Suprapubic skin (tissue), 4 donors: ENCODE data around the gene SLC25A29. TPM values are rescaled to one million over a fixed set of nuclear protein-coding genes. Genes with fewer than 3 reads are reported as not detected.

Experiments
- DNase-seq, 2 donors: peaks; one replicate each; pipeline ENCODE4 v3.0.0-alpha.2; 2019; ENCODE audit warnings: low spot score in 2 of 2
- H3K27ac ChIP-seq: fragments of 200-600 bp; sonication (generic); one replicate; pipeline ENCODE4 v1.5.1; 2019
- H3K27me3 ChIP-seq: fragments of 200-600 bp; sonication (generic); one replicate; pipeline ENCODE4 v1.5.1; 2019
- H3K36me3 ChIP-seq: fragments of 200-600 bp; sonication (generic); one replicate; pipeline ENCODE4 v1.5.1; 2019
- H3K4me1 ChIP-seq: fragments of 200-600 bp; sonication (generic); one replicate; pipeline ENCODE4 v1.5.1; 2019
- H3K4me3 ChIP-seq: fragments of 200-600 bp; sonication (generic); one replicate; pipeline ENCODE4 v1.5.1; 2019; ENCODE audit warnings: mild to moderate bottlenecking
- H3K9me3 ChIP-seq: fragments of 200-600 bp; sonication (generic); one replicate; pipeline ENCODE4 v1.5.1; 2019
- EP300 ChIP-seq: sonication (generic); formaldehyde crosslinking; IDR thresholded peaks from one replicate; pipeline ENCODE4 v1.6.1; 2017; ENCODE audit warnings: antibody characterized with exemption
- POLR2A ChIP-seq, 2 donors: fragments of 450-650 bp; IDR thresholded peaks; one replicate each; pipeline ENCODE4 v1.6.1; 2017; ENCODE audit warnings: antibody characterized with exemption in 2 of 2, mild to moderate bottlenecking in 2 of 2, moderate library complexity in 2 of 2
- POLR2AphosphoS5 ChIP-seq, 3 donors: sonication (generic); formaldehyde crosslinking; IDR thresholded peaks; one replicate each; pipeline ENCODE4 v1.6.1; 2017; ENCODE audit warnings: antibody characterized with exemption in 3 of 3
- WGBS: methylation state at CpG from one replicate; pipeline ENCODE4 v1.1.5; 2018; 5-methylcytosine and 5-hydroxymethylcytosine counted together
- total RNA-seq, 4 donors: library from RNA; depleted of rRNA; stranded (reverse); fragments of >200 nt; gene quantifications; one replicate each; pipeline ENCODE4 v1.1.0, GENCODE V29; 2016
- TF ChIP-seq, protein P1 (sequence below), 2 donors: fragments of 200-600 bp in 1 of 2; fragments of 450-650 bp in 1 of 2; sonication (generic) in 1 of 2; IDR thresholded peaks; one replicate each; pipeline ENCODE4 v1.5.1; 2016 to 2019; ENCODE audit warnings: antibody characterized with exemption in 2 of 2, mild to moderate bottlenecking in 1 of 2, moderate library complexity in 1 of 2

Gene SLC25A29
- total RNA-seq, 4 donors from 2014 or later = 88.1 to 254 (median 120) TPM

DNA sequence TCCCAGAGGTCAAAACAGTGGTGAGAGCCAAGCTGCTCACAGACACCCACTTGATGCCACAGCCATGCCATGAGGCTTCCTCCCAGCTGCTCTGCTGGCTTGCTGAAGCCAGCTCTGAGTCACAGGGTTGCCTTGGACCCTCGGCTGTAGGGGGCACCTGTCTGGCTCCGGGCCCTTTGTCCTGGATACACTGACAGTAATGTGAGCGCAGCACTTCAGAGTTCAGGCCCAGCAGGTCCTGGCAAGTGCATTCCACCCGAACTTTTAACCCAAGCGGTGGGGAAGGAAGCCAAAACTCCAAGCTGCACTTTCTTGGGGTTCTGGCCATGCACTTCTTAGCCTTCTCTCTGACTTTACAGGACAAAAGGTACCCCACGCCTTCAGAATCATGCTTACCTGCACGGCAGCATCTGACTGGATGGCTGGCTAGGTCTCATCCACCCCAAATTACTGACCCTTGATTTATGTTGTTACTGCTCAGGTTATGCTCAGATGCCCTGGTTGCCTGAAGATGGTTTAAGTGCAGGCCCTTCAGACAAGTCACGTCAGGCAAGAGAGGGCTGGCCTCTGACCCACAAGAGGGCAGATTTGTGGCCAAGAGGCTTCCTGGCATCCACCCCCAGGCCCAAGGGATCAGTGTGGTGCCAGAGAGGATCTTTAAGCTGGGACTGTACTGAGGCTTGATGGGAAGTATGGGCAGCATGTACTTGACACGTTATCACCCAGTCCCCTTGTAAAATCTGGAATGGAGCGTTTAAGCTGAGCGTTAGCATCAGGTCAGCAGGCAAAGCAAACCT lies 24.8 kb downstream of the SLC25A29 start:
- Histone ChIP-seq H3K27ac (no peak overlapping the region), H3K4me1 (peaks cover 48% of the 10 kb centered on the region), H3K36me3 (peaks cover 9% of the 10 kb centered on the region), H3K27me3 (no peaks in the 10 kb centered on the region), H3K4me3 (no peak overlapping the region), H3K9me3 (no peaks in the 10 kb centered on the region)
- 54% methylated on average over 11 of the region's 11 CpGs for WGBS
- TF ChIP-seq EP300 (no peak), POLR2AphosphoS5 (IDR thresholded peaks at IDR 0.05) (no peak), POLR2A (IDR thresholded peaks at IDR 0.05) (no peak)
- no peak for DNase-seq

DNA sequence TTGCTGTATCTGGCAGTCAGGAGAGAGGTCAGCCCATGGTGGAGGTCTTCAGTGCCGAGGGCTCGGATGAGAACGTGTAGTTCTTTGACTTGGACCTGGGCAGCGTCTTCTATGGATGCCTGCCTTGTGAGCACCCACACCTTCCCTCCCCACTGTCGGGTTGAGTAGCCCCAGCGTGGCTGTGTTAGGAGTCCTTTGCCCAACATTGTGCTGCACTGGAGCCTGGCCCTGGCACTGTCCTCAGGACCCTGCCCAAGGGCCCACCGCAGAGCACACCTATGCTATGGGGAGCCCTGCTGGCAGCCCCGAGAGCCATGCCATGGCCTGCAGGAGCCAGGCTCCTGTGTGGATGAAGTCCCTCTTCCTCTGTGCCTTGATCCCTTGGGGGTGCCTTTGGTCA lies 26.7 kb downstream of the SLC25A29 start:
- Histone ChIP-seq H3K27me3 (no peaks in the 10 kb centered on the region), H3K36me3 (peaks cover 12% of the 10 kb centered on the region), H3K4me1 (peaks cover 32% of the 10 kb centered on the region), H3K27ac (no peak overlapping the region), H3K9me3 (no peaks in the 10 kb centered on the region), H3K4me3 (no peak overlapping the region)
- DNase-seq = no peak
- 89% methylated on average over 8 of the region's 8 CpGs for WGBS
- TF ChIP-seq POLR2AphosphoS5 (IDR thresholded peaks at IDR 0.05) = no peak
- no peak for TF ChIP-seq POLR2A (IDR thresholded peaks at IDR 0.05)
- TF ChIP-seq, protein P1, sequence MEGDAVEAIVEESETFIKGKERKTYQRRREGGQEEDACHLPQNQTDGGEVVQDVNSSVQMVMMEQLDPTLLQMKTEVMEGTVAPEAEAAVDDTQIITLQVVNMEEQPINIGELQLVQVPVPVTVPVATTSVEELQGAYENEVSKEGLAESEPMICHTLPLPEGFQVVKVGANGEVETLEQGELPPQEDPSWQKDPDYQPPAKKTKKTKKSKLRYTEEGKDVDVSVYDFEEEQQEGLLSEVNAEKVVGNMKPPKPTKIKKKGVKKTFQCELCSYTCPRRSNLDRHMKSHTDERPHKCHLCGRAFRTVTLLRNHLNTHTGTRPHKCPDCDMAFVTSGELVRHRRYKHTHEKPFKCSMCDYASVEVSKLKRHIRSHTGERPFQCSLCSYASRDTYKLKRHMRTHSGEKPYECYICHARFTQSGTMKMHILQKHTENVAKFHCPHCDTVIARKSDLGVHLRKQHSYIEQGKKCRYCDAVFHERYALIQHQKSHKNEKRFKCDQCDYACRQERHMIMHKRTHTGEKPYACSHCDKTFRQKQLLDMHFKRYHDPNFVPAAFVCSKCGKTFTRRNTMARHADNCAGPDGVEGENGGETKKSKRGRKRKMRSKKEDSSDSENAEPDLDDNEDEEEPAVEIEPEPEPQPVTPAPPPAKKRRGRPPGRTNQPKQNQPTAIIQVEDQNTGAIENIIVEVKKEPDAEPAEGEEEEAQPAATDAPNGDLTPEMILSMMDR (IDR thresholded peaks at IDR 0.05) = no peak
- no peak for TF ChIP-seq EP300

DNA sequence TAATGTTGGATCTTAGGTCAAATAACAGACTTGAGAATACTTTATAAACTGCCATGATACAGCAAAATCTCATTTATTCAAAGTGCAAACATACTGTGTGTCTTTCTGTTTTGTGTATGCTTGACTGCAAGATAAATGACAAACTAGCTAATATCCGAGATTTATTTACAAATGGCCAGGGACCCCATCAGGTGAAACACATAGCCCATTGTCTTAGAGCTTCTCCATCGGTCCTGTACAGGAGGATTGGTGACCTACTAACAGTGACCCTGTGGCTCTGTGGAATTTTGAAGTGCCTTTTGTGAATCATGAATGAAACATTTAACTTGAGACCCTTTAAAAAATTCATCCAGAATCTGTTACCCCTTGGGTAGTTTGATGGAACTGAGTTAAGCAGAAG lies 27.1 kb downstream of the SLC25A29 start:
- H3K4me1 ChIP-seq = peaks cover 29% of the 10 kb centered on the region
- peaks cover 12% of the 10 kb centered on the region for H3K36me3 ChIP-seq
- no peak overlapping the region for H3K27ac ChIP-seq
- no peak overlapping the region for H3K4me3 ChIP-seq
- DNase-seq = no peak
- H3K27me3 ChIP-seq = no peaks in the 10 kb centered on the region
- no peak for TF ChIP-seq POLR2A (IDR thresholded peaks at IDR 0.05)
- TF ChIP-seq POLR2AphosphoS5 (IDR thresholded peaks at IDR 0.05) = no peak
- no peak for TF ChIP-seq EP300
- TF ChIP-seq, protein P1 (IDR thresholded peaks at IDR 0.05) = no peak
- 88% methylated on average over 2 of the region's 2 CpGs for WGBS
- H3K9me3 ChIP-seq = no peaks in the 10 kb centered on the region

DNA sequence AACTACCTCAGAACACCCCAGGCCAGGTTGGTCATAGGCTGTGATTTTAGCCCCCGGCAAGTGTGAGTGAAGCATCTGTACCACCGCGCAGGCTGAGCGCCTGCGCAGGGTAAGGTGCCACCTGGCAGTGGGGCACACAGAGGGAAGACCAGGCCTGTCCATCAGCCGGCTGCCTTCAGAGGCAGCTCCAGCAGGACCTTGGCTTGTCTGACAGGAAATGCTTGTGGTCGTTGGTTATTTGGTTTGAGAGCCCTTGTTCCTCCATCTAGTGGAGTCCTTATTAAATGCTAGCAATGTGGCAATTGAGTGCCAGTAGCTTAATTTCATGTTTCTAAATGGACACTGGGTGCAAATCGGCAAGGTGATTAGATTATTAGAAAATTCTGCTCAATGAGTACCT lies 27.5 kb downstream of the SLC25A29 start:
- 75% methylated on average over 7 of the region's 8 CpGs for WGBS
- Histone ChIP-seq H3K9me3 (no peaks in the 10 kb centered on the region), H3K27ac (no peak overlapping the region), H3K36me3 (peaks cover 12% of the 10 kb centered on the region), H3K27me3 (no peaks in the 10 kb centered on the region), H3K4me1 (peaks cover 29% of the 10 kb centered on the region), H3K4me3 (no peak overlapping the region)
- TF ChIP-seq EP300 (no peak), POLR2AphosphoS5 (IDR thresholded peaks at IDR 0.05) (no peak), POLR2A (IDR thresholded peaks at IDR 0.05) (no peak)
- TF ChIP-seq, protein P1 (IDR thresholded peaks at IDR 0.05) = no peak
- no peak for DNase-seq

DNA sequence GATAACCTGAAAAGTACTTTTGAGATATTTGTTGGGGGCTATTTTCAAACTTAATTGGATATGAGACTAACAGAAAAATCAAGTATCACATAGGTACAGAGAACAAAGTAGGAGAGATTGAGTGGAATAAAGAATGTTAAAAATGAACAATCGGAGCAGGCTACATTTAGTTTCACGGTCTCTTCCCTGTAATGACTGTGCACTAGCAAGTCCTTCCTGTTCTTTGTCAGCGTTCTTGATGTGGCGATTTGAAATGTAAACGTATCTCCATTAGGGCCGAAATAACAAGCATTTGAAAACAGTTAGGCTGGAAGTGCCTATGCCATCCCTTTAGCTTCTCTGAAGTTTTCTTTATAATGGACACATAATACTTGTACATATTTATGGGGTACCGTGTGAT lies 31.0 kb downstream of the SLC25A29 start:
- Histone ChIP-seq H3K27ac (no peak overlapping the region), H3K27me3 (no peaks in the 10 kb centered on the region), H3K4me3 (no peak overlapping the region), H3K4me1 (peaks cover 17% of the 10 kb centered on the region), H3K36me3 (peaks cover 12% of the 10 kb centered on the region), H3K9me3 (no peaks in the 10 kb centered on the region)
- no peak for DNase-seq
- WGBS = 80% methylated on average over 7 of the region's 7 CpGs
- TF ChIP-seq, protein P1 (IDR thresholded peaks at IDR 0.05) = no peak
- TF ChIP-seq POLR2AphosphoS5 (IDR thresholded peaks at IDR 0.05) = no peak
- no peak for TF ChIP-seq POLR2A (IDR thresholded peaks at IDR 0.05)
- TF ChIP-seq EP300 = no peak
